Stimulated activated CD4-positive, alpha-beta T cell treated with anti-CD3 and anti-CD28 coated beads, Interleukin-2, amount 100 ng/mL, for 4 hours (primary cell): Measurements from ENCODE around the gene HSF5.
"Not testable (repeated sequence)": the region's sequence is repeated elsewhere in the genome, so short reads cannot be mapped to it uniquely, and the experiment has no call there.

Source experiments
- DNase-seq: peaks from one replicate; pipeline ENCODE4 v3.0.0-alpha.2; 2020; ENCODE audit warnings: low read depth

Gene HSF5

GRCh38 chr17:58412961-58413586 is 75.1 kb downstream of the HSF5 start:
- DNase-seq, result no peak

GRCh38 chr17:58412064-58412703 is 76.0 kb downstream of the HSF5 start:
- DNase-seq, result no peak

GRCh38 chr17:58411408-58411894 is 76.8 kb downstream of the HSF5 start:
- DNase-seq, result no peak

- DNase-seq, result no peak
Measured at GRCh38 chr17:58410714-58411407, 77.3 kb downstream of the HSF5 start.

- no peak for DNase-seq
Measured at GRCh38 chr17:58409432-58409831, 78.8 kb downstream of the HSF5 start.

GRCh38 chr17:58403311-58403710 is 84.9 kb downstream of the HSF5 start:
- no peak for DNase-seq

- DNase-seq, result no peak
Measured at GRCh38 chr17:58402679-58403078, 85.5 kb downstream of the HSF5 start.

- DNase-seq, result no peak
Measured at GRCh38 chr17:58402047-58402446, 86.2 kb downstream of the HSF5 start.

GRCh38 chr17:58401287-58401686 is 86.9 kb downstream of the HSF5 start:
- no peak for DNase-seq

- no peak for DNase-seq
Measured at GRCh38 chr17:58400826-58401225, 87.4 kb downstream of the HSF5 start.

GRCh38 chr17:58399974-58400373 is 88.2 kb downstream of the HSF5 start:
- DNase-seq, result no peak

GRCh38 chr17:58398574-58399266 is 89.5 kb downstream of the HSF5 start:
- no peak for DNase-seq

- DNase-seq, result not testable (repeated sequence)
Measured at GRCh38 chr17:58397421-58397820, 90.8 kb downstream of the HSF5 start.

GRCh38 chr17:58396173-58396572 is 92.0 kb downstream of the HSF5 start:
- DNase-seq, result no peak

GRCh38 chr17:58394534-58395223 is 93.5 kb downstream of the HSF5 start:
- DNase-seq, result no peak

GRCh38 chr17:58391302-58391984 is 96.8 kb downstream of the HSF5 start:
- no peak for DNase-seq

- no peak for DNase-seq
Measured at GRCh38 chr17:58390884-58391283, 97.3 kb downstream of the HSF5 start.

GRCh38 chr17:58388302-58389190 is 99.7 kb downstream of the HSF5 start:
- no peak for DNase-seq

GRCh38 chr17:58387834-58388233 is 100.4 kb downstream of the HSF5 start:
- no peak for DNase-seq

- no peak for DNase-seq
Measured at GRCh38 chr17:58386708-58387107, 101.5 kb downstream of the HSF5 start.
